Measurements from ENCODE around the gene TTLL13.

Gene TTLL13

DNA sequence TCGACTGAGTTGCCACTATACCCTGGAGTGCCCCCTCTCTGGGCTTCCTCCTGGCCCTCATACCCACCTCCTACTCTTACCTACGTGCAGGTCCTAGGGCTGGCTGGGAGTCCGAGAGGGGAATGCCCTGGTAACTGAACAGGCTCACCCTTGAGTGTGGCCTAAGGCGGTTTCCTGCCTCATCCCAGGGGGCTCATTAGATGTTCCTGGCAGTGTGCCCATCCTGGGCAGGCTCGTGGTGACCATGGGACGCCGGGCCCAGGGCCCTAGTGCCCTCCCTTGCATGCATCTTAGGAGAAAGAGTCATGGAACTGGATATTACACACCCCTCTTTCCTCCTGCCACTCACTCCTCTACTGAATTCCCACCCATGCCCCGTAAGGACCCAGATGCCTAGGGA lies 45.4 kb upstream of the TTLL13 start:
- no peak for TF ChIP-seq ZFX (IDR thresholded peaks at IDR 0.05; ENCODE audit: borderline replicate concordance)
- TF ChIP-seq, protein P1, sequence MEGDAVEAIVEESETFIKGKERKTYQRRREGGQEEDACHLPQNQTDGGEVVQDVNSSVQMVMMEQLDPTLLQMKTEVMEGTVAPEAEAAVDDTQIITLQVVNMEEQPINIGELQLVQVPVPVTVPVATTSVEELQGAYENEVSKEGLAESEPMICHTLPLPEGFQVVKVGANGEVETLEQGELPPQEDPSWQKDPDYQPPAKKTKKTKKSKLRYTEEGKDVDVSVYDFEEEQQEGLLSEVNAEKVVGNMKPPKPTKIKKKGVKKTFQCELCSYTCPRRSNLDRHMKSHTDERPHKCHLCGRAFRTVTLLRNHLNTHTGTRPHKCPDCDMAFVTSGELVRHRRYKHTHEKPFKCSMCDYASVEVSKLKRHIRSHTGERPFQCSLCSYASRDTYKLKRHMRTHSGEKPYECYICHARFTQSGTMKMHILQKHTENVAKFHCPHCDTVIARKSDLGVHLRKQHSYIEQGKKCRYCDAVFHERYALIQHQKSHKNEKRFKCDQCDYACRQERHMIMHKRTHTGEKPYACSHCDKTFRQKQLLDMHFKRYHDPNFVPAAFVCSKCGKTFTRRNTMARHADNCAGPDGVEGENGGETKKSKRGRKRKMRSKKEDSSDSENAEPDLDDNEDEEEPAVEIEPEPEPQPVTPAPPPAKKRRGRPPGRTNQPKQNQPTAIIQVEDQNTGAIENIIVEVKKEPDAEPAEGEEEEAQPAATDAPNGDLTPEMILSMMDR (IDR thresholded peaks at IDR 0.05), result no peak
- H3K27ac ChIP-seq, result no peak overlapping the region

DNA sequence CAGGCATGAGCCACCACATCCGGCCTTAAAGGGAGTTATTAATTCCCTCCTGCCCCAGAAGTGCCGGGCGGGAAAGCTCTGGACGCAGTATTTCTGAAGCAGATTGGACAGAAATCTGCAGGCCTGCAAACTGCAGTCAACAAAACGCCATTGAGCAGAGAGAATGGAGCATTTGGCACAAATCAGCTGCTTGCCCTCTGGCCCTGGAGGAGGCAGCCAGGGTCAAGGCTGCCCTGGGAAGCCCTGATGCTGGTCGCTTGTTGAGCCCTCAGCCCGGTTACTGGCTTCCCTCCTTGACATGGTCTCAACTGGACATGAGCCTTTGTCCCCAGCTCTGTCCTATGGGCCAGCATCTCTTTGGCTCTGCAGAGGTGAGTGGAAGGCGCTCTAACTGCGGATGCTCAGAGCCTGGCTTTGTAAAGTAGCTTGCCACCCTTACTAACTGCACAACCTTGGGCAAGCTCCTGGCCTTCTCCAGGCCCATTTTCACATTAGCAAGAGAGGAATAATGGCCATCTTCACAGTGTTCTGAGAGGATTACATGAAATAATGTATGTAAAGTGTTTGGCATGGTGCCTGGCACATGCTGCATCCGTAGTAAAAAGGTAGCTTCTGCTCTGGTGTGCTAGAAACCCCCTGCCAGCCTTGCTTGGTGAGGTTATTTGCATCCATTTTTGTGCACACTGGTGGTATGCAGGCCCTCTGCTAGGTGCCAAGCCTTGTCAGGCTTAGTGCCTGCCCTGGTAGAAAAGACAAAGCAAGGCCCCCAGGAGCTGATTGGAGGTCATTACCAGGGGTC lies 44.1 kb upstream of the TTLL13 start:
- H3K27ac ChIP-seq, result no peak overlapping the region
- TF ChIP-seq, protein P1 (IDR thresholded peaks at IDR 0.05), result no peak
- no peak for TF ChIP-seq ZFX (IDR thresholded peaks at IDR 0.05; ENCODE audit: borderline replicate concordance)

DNA sequence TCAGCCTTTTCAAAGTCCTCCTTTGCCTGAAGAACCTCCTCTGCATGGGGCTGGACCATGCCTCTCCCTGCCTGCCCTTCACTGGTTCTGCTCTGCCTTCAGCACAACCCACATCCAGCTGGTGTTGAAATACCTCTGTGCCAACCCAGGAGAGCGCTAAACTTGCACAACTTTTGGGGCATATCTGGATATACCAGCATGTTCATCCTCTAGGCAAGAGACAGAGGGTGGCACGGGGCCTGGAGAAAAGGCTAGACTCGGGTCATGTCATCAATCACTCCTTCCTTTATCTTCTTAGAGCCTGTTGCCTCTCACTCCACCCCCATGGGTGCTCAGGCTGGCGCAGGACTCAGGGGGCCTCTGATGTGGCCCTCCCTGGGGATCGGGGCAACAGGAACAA lies 43.5 kb upstream of the TTLL13 start:
- TF ChIP-seq, protein P1 (IDR thresholded peaks at IDR 0.05), result no peak
- TF ChIP-seq ZFX (IDR thresholded peaks at IDR 0.05; ENCODE audit: borderline replicate concordance), result no peak
- no peak overlapping the region for H3K27ac ChIP-seq

DNA sequence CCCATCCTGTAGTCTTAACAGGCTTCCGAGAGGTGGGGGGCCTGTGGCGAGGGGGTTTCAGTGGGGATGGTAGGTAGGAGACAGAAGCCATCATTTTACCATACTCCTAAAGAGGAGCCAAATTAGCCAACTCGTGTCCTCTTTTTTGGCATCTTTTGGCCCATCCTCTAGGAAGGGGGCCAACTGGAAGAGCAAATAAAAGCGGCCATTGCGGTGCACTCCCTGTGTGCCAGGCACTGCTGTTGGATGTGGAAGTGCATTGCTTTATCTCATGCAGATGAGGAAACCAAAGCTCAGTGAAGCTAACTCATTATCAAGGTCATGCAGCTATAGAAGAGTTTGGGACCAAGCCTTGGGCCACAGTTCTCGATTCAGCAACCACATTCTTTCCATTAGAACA lies 42.1 kb upstream of the TTLL13 start:
- H3K27ac ChIP-seq, result no peak overlapping the region
- TF ChIP-seq, protein P1 (IDR thresholded peaks at IDR 0.05), result no peak
- TF ChIP-seq ZFX (IDR thresholded peaks at IDR 0.05; ENCODE audit: borderline replicate concordance), result no peak

DNA sequence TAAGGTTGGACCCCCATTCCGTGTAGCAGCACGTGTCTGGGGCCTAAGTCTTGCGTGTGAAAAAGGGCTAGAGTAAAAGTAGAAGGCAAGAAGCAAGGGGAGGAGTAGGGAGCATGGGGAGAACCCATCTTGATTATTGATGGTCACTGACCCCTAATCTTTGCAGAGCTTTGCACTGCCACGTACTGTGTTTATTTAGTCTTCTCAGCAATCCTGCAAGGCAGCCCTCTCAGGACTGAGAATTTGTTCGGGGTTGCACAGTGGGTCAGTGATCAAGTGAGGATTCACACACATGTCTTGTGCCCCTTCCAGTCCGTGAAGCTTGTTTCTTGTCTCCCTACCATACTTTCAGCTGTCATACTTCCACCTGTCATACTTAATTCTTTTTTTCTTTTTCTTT lies 41.0 kb upstream of the TTLL13 start:
- H3K27ac ChIP-seq, result no peak overlapping the region
- TF ChIP-seq, protein P1 (IDR thresholded peaks at IDR 0.05), result no peak
- no peak for TF ChIP-seq ZFX (IDR thresholded peaks at IDR 0.05; ENCODE audit: borderline replicate concordance)

DNA sequence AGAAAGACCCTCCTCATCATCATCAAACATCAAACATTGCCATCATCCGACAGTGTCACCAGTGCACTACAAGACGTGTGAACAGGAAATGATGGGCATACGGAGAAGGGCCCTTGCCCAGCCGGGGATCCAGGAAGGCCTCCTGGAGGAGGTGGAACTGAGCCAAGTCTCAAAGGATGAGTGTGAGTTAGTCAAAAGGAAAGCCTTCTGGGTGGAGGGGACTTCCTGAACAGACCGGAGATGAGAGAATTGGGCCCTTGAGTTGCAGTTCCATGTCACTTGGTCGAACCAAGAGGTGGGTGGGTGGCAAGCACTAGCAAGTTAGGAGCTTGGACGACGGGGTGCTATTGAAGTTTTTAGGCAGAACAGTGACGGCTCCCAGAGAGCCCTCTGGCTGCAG lies 39.8 kb upstream of the TTLL13 start:
- no peak overlapping the region for H3K27ac ChIP-seq
- TF ChIP-seq, protein P1 (IDR thresholded peaks at IDR 0.05), result no peak
- TF ChIP-seq ZFX (IDR thresholded peaks at IDR 0.05; ENCODE audit: borderline replicate concordance), result no peak

DNA sequence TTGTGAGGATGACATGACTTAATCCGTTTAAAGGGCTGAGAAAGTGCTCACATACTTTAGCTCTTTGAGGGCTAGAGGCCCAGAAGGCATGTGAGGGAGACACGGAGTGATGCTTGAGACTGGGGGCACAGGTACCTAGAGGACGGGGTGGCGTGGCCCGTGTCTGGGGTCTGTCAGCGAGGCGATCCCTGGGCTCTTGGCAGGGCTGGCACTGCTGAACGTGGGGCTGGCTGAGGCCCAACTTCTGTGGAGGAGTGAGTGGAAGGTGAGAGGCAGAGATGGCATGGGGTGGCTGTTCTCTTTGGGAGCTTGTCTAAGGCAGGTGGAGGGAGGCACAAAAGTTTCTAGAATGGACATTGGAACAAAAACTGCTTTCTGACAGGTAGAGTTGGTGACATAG lies 38.8 kb upstream of the TTLL13 start:
- H3K27ac ChIP-seq, result no peak overlapping the region
- TF ChIP-seq ZFX (IDR thresholded peaks at IDR 0.05; ENCODE audit: borderline replicate concordance), result no peak
- TF ChIP-seq, protein P1 (IDR thresholded peaks at IDR 0.05), result no peak

All from 22Rv1 (cell line).